Central memory CD8-positive, alpha-beta T cell (primary cell): ENCODE results near the gene NINJ2.

Experiments
- ATAC-seq: fragments of 150-1000 bp; cut with Tn5 transposase; replicated peaks from 2 replicates; pipeline ENCODE4 v1.10.0; 2022; ENCODE audit warnings: mild to moderate bottlenecking, moderate FRiP score, moderate number of reproducible peaks; ENCODE audit not compliant: poor library complexity, severe bottlenecking; ENCODE audit errors: extremely low read depth
- DNase-seq, 2 donors: peaks; one replicate each; pipeline ENCODE4 v3.0.0; 2021; ENCODE audit warnings: low spot score in 2 of 2
- H3K27ac Mint-ChIP-seq: one replicate; pipeline ENCODE4 v1.8.0; 2022; ENCODE audit warnings: low read depth, mild to moderate bottlenecking, moderate library complexity, mixed read lengths
- H3K27me3 Mint-ChIP-seq: one replicate; pipeline ENCODE4 v1.8.0; 2022; ENCODE audit warnings: mixed read lengths
- H3K36me3 Mint-ChIP-seq: one replicate; pipeline ENCODE4 v1.8.0; 2022; ENCODE audit warnings: mild to moderate bottlenecking, moderate library complexity, mixed read lengths; ENCODE audit not compliant: insufficient read depth
- H3K4me1 Mint-ChIP-seq: one replicate; pipeline ENCODE4 v1.8.0; 2022; ENCODE audit warnings: mixed read lengths
- H3K4me3 Mint-ChIP-seq: one replicate; pipeline ENCODE4 v1.8.0; 2022; ENCODE audit warnings: mild to moderate bottlenecking, moderate library complexity, mixed read lengths
- H3K9me3 Mint-ChIP-seq: one replicate; pipeline ENCODE4 v1.8.0; 2022; ENCODE audit warnings: mixed read lengths

Gene NINJ2

DNA sequence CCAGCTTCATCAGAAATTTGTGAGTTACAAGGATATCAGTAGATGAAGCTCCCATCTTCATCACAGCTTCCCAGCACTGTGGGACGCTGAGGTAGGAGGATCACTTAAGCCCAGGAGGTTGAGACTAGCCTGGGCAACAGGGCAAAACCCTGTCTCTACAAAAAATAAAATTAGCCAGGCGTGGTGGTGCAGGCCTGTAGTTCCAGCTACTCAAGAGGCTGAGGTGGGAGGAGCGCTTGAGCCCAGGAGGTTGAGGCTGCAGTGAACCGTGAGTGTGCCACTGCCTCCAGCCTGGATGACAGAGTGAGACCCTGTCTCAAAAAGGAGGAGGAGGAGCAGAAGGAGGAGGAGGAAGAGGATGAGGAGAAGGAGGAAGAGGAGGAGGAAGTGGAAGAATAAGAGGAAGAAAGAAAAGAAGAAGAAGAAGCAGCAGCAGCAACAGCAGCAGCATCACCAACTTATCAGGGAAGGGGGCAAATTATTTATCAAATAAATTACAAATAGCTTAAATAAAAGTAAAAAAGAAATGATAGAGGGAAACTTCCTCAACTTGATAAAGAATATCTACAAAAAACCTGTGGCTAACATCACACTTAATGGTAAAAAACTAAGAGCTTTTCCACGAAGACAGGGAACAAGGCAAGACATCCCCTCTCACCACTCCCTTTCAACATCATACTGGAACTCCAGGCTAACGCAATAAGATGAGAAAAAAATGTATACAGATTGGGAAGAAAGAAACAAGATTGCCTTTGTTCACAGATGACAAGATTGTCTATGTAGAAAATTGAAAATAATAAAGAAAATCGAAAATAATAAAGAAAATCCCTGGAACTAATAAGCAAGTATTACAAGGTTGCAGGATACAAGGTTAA lies 69.6 kb downstream of the NINJ2 start:
- no peaks in the 10 kb centered on the region for H3K9me3 Mint-ChIP-seq
- no peaks in the 10 kb centered on the region for H3K4me1 Mint-ChIP-seq
- H3K27ac Mint-ChIP-seq: no peak overlapping the region
- H3K36me3 Mint-ChIP-seq: no peaks in the 10 kb centered on the region
- DNase-seq (no peak), ATAC-seq (no peak)
- H3K4me3 Mint-ChIP-seq: no peak overlapping the region
- H3K27me3 Mint-ChIP-seq: no peaks in the 10 kb centered on the region

DNA sequence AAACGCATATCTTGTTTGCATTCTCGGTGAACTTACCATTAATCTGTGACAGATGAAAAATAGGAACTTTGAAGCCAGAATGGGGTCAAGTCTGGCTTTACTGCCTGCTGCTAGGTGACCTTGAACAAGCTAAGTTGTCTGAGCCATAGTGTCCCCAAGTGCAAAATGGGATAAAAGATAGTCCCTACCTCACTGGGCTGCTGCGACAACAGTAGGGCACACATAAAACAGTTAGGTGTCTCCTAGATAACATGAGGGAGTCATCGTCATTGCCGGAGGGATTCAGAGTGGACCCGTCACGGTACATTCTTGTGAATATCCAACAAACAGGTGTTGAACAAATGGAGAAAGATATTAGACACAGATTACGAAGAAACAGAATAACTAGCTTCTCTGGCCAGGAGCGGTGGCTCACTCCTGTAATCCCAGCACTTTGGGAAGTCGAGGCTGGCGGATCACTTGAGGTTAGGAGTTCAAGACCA lies 71.2 kb downstream of the NINJ2 start:
- ATAC-seq (no peak), DNase-seq (no peak)
- Mint-ChIP-seq H3K27ac (no peak overlapping the region), H3K9me3 (no peaks in the 10 kb centered on the region), H3K4me1 (no peaks in the 10 kb centered on the region), H3K36me3 (no peaks in the 10 kb centered on the region), H3K27me3 (no peaks in the 10 kb centered on the region), H3K4me3 (no peak overlapping the region)

- Mint-ChIP-seq H3K4me3 (no peak overlapping the region), H3K4me1 (no peaks in the 10 kb centered on the region), H3K36me3 (no peaks in the 10 kb centered on the region), H3K27me3 (no peaks in the 10 kb centered on the region), H3K27ac (no peak overlapping the region), H3K9me3 (no peaks in the 10 kb centered on the region)
- no peak for DNase-seq
- ATAC-seq: no peak
Measured at GRCh38 chr12:591167-592023, 71.8 kb downstream of the NINJ2 start.

- Mint-ChIP-seq H3K4me3 (no peak overlapping the region), H3K4me1 (no peaks in the 10 kb centered on the region), H3K27me3 (no peaks in the 10 kb centered on the region), H3K27ac (no peak overlapping the region), H3K9me3 (no peaks in the 10 kb centered on the region), H3K36me3 (no peaks in the 10 kb centered on the region)
- ATAC-seq (no peak), DNase-seq (no peak)
Measured at GRCh38 chr12:590206-590750, 73.0 kb downstream of the NINJ2 start.

- no peaks in the 10 kb centered on the region for H3K9me3 Mint-ChIP-seq
- H3K4me1 Mint-ChIP-seq: no peaks in the 10 kb centered on the region
- H3K27me3 Mint-ChIP-seq: no peaks in the 10 kb centered on the region
- no peak overlapping the region for H3K27ac Mint-ChIP-seq
- H3K4me3 Mint-ChIP-seq: no peak overlapping the region
- no peak for DNase-seq
- no peaks in the 10 kb centered on the region for H3K36me3 Mint-ChIP-seq
- ATAC-seq: no peak
Measured at GRCh38 chr12:588646-589045, 74.6 kb downstream of the NINJ2 start.

- Mint-ChIP-seq H3K36me3 (no peaks in the 10 kb centered on the region), H3K4me3 (no peak overlapping the region), H3K27ac (no peak overlapping the region), H3K4me1 (no peaks in the 10 kb centered on the region), H3K9me3 (no peaks in the 10 kb centered on the region), H3K27me3 (no peaks in the 10 kb centered on the region)
- no peak for DNase-seq
- no peak for ATAC-seq
Measured at GRCh38 chr12:588024-588322, 75.3 kb downstream of the NINJ2 start.

GRCh38 chr12:587132-588023 lies 75.9 kb downstream of the NINJ2 start:
- DNase-seq: no peak
- no peaks in the 10 kb centered on the region for H3K4me1 Mint-ChIP-seq
- no peak overlapping the region for H3K4me3 Mint-ChIP-seq
- no peaks in the 10 kb centered on the region for H3K27me3 Mint-ChIP-seq
- H3K36me3 Mint-ChIP-seq: no peaks in the 10 kb centered on the region
- no peaks in the 10 kb centered on the region for H3K9me3 Mint-ChIP-seq
- no peak for ATAC-seq
- H3K27ac Mint-ChIP-seq: no peak overlapping the region

DNA sequence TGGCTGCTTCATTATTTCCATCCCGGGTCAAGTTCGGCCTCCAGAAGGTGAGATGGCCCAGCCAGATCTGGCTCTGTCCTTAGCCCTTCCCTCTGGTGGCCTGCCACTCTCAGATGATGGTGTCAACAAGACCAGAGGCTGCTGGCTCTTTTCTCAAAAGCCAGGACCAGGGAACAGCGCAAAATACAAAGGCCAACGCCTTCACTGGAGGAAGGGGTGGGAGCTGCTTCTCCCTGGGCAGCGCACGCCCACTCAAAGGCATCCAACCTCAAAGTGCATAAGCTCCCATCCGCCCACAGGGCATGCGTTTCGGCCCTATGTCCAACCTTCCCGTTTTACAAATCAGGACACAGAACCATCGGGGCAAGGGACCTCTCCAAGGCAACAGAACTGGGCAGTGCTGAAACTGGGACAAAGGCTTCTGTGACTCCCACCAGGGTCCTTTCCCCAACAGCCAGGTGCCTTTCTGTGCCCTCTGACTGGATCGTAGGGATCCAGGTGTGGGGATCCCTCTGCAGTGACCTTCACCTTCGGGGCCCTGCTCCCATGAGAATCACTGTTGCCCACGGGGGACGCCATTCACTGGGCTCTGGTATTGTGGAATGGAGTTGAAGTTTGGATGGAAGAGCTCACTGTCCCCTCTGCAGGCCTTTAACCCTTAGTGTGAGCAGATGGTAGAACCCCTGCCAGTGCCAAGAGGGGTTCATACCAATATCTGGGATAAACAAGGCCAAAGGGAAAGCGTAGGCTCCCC lies 76.8 kb downstream of the NINJ2 start:
- no peak for ATAC-seq
- no peak for DNase-seq
- no peaks in the 10 kb centered on the region for H3K36me3 Mint-ChIP-seq
- no peaks in the 10 kb centered on the region for H3K9me3 Mint-ChIP-seq
- no peaks in the 10 kb centered on the region for H3K4me1 Mint-ChIP-seq
- H3K4me3 Mint-ChIP-seq: no peak overlapping the region
- H3K27me3 Mint-ChIP-seq: no peaks in the 10 kb centered on the region
- H3K27ac Mint-ChIP-seq: no peak overlapping the region

DNA sequence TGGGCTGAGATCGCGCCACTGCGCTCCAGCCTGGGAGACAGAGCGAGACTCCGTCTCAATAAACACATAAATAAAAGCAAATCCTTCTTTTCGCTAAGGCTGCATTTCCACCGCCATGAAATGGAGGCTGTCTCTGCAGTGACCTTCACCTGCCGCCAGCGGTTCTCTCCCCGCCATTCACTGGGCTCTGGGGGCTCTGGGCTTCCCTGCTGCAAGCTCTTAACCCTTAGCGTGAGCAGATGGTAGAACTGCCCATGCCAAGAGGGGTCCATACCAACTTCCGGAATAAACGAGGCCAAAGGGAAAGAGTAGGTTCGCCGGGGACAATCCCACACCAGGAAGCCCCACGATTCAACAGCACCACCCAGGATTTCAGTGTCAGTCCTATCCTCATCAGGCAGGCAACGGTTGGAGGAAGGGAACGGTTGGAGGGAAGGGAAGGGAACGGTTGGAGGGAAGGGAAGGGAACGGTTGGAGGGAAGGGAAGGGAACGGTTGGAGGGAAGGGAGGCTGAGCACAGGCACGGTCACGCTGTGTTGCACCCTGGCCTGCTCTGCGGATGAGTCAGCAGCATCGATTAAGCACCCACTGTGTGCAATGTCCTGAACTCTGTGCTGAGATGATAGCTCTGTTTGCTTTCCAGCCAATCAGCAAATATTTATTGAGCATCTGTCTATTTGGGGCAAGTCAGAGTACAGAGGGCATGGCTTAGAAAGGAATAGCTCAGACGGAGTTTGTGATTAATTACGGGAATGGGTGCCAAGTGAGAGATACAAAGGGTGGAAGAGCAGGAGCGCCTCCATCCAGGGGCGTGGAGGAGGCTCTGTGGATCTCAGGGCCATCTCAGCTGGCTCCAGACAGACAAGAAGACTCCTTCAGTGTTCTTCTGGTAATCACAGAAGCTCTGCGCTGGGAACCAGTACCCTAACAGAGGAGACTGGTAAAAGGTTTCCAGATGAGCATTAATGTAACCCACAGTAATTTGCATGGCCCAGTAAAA lies 77.9 kb downstream of the NINJ2 start:
- Mint-ChIP-seq H3K27ac (no peak overlapping the region), H3K4me1 (no peaks in the 10 kb centered on the region), H3K4me3 (no peak overlapping the region), H3K9me3 (no peaks in the 10 kb centered on the region), H3K36me3 (peaks cover 3% of the 10 kb centered on the region), H3K27me3 (no peaks in the 10 kb centered on the region)
- ATAC-seq (no peak), DNase-seq (no peak)

DNA sequence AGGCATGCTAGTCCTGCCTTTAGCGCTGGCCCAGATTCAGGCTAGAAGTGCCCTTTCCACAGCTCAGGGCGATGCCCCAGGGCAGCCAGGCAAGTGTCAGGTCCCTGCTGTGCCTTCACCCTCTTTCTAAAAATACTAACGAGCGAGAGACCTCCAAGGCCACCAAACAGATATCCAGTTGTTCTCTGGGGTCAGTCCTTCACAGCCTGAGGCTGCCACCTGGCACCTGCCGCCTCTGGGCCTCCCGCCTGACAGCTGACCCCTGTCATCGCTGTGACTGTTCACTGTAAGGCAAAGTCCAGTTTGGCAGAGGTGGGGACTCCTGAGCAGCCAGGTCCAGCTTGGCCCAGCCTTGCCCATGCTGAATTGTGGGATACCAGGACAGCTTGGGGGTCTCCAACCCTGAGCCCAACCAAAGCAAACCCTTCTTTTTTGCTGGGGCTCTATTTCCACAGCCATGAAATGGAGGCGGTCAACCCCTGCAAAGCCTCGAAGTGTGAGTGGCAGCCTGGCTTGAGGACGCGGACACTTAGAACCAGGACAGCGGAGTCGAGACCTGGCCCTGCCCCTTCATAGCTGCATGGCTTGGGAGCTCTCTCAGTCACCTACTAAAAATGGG lies 79.9 kb downstream of the NINJ2 start:
- H3K4me1 Mint-ChIP-seq: no peaks in the 10 kb centered on the region

More for the DNA sequence above, 79.9 kb downstream of the NINJ2 start:
- H3K9me3 Mint-ChIP-seq: no peaks in the 10 kb centered on the region
- H3K27ac Mint-ChIP-seq: no peak overlapping the region
- ATAC-seq (no peak), DNase-seq (no peak)
- H3K27me3 Mint-ChIP-seq: no peaks in the 10 kb centered on the region
- no peak overlapping the region for H3K4me3 Mint-ChIP-seq
- H3K36me3 Mint-ChIP-seq: peaks cover 3% of the 10 kb centered on the region
